ENCODE measurements around the gene AFP. TPM values are rescaled to one million over a fixed set of nuclear protein-coding genes. Genes with fewer than 3 reads are reported as not detected.

AFP gene
- total RNA-seq, 1 experiment from 2014 or later = 0.40 TPM

DNA sequence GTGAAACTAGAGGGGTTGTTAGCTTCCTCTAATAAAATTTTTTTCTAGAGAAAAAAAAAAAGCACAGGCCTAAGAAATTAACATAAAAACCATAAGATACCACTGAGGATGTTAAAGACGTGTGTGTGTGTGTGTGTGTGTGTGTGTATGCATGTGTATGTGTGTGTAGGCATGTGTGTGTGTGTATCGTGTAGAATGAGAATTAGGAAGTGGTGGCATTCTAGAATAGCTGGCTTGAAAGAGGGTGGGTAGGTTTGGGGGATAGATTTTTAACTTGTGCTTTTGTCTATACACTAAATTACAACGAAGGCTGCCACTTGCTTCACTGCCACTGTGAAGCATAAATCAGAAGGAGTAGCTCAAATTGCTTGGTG is 23.0 kb downstream of the AFP start:
- ATAC-seq (no peak), DNase-seq (no peak)
- Histone ChIP-seq H3K4me1 (ENCODE audit: insufficient read depth, low read length) (no peaks in the 10 kb centered on the region), H2AFZ (ENCODE audit: low read length) (no peak overlapping the region), H3K9ac (ENCODE audit: low read length) (no peak overlapping the region), H3K9me3 (ENCODE audit: low read length) (no peaks in the 10 kb centered on the region), H3K27me3 (ENCODE audit: low read length) (peaks cover 31% of the 10 kb centered on the region), H3K27ac (ENCODE audit: low read length) (no peak overlapping the region), H3K4me2 (ENCODE audit: low read length) (no peak overlapping the region), H3K9me2 (replicated peaks; ENCODE audit: low read length) (no peaks in the 10 kb centered on the region), H3K36me3 (ENCODE audit: low read depth, low read length) (no peaks in the 10 kb centered on the region), H3K79me2 (ENCODE audit: low read length) (no peaks in the 10 kb centered on the region), H3F3A (ENCODE audit: low read length, unreplicated experiment) (no peaks in the 10 kb centered on the region), H4K20me1 (ENCODE audit: low read length) (no peaks in the 10 kb centered on the region), H3K4me3 (ENCODE audit: low read length) (no peak overlapping the region)
- ChIA-PET CTCF (interaction anchor here (0.6 kb wide), 1 partner anchor 118 kb away, joined by 3 read pairs; no protein-coding TSS in a partner anchor), POLR2A (ENCODE audit: unreplicated experiment) (no interaction called here)
- no TSS peak for BruUV-seq (replicated peaks)
- intact Hi-C loops (cut with micrococcal nuclease) = no loop called here
- TF ChIP-seq EZH2phosphoT487 (IDR thresholded peaks at IDR 0.05; ENCODE audit: borderline replicate concordance, low read length) (no peak), CTCF (conservative IDR thresholded peaks at IDR 0.05; ENCODE audit: low read depth, low read length) (no peak), EZH2 (IDR thresholded peaks at IDR 0.05; ENCODE audit: low read length, unreplicated experiment) (no peak)

- H3K4me2 ChIP-seq (ENCODE audit: low read length) = no peak overlapping the region
- BruUV-seq (replicated peaks) = no TSS peak
- no peaks in the 10 kb centered on the region for H3K79me2 ChIP-seq (ENCODE audit: low read length)
- H3K4me1 ChIP-seq (ENCODE audit: insufficient read depth, low read length) = no peaks in the 10 kb centered on the region
- no peak overlapping the region for H3K9ac ChIP-seq (ENCODE audit: low read length)
- H3K27ac ChIP-seq (ENCODE audit: low read length) = no peak overlapping the region
- no peak overlapping the region for H2AFZ ChIP-seq (ENCODE audit: low read length)
- no peaks in the 10 kb centered on the region for H3K9me2 ChIP-seq (replicated peaks; ENCODE audit: low read length)
- ChIA-PET POLR2A (ENCODE audit: unreplicated experiment) (no interaction called here), CTCF (no interaction called here)
- no peaks in the 10 kb centered on the region for H3K9me3 ChIP-seq (ENCODE audit: low read length)
- H3K27me3 ChIP-seq (ENCODE audit: low read length) = peaks cover 30% of the 10 kb centered on the region
- no peaks in the 10 kb centered on the region for H4K20me1 ChIP-seq (ENCODE audit: low read length)
- ATAC-seq (no peak), DNase-seq (no peak)
- no peaks in the 10 kb centered on the region for H3K36me3 ChIP-seq (ENCODE audit: low read depth, low read length)
- intact Hi-C loops (cut with micrococcal nuclease) = no loop called here
- TF ChIP-seq EZH2 (IDR thresholded peaks at IDR 0.05; ENCODE audit: low read length, unreplicated experiment) (no peak), EZH2phosphoT487 (IDR thresholded peaks at IDR 0.05; ENCODE audit: borderline replicate concordance, low read length) (no peak), CTCF (conservative IDR thresholded peaks at IDR 0.05; ENCODE audit: low read depth, low read length) (no peak)
- no peaks in the 10 kb centered on the region for H3F3A ChIP-seq (ENCODE audit: low read length, unreplicated experiment)
- no peak overlapping the region for H3K4me3 ChIP-seq (ENCODE audit: low read length)
These were observed 25.0 kb downstream of the AFP start for GRCh38 chr4:73460913-73461522.

GRCh38 chr4:73468170-73468569 is 32.1 kb downstream of the AFP start:
- Histone ChIP-seq H3K79me2 (ENCODE audit: low read length) (no peaks in the 10 kb centered on the region), H4K20me1 (ENCODE audit: low read length) (no peaks in the 10 kb centered on the region), H3K9me2 (replicated peaks; ENCODE audit: low read length) (no peaks in the 10 kb centered on the region), H3K4me1 (ENCODE audit: insufficient read depth, low read length) (no peaks in the 10 kb centered on the region), H3K4me3 (ENCODE audit: low read length) (no peak overlapping the region), H3K36me3 (ENCODE audit: low read depth, low read length) (no peaks in the 10 kb centered on the region), H2AFZ (ENCODE audit: low read length) (no peak overlapping the region), H3K9ac (ENCODE audit: low read length) (no peak overlapping the region), H3K27me3 (ENCODE audit: low read length) (peaks cover 31% of the 10 kb centered on the region), H3K9me3 (ENCODE audit: low read length) (no peaks in the 10 kb centered on the region), H3K27ac (ENCODE audit: low read length) (no peak overlapping the region), H3K4me2 (ENCODE audit: low read length) (no peak overlapping the region), H3F3A (ENCODE audit: low read length, unreplicated experiment) (no peaks in the 10 kb centered on the region)
- intact Hi-C loops (cut with micrococcal nuclease) = no loop called here
- POLR2A ChIA-PET (ENCODE audit: unreplicated experiment) = no interaction called here
- no TSS peak for BruUV-seq (replicated peaks)
- TF ChIP-seq EZH2phosphoT487 (IDR thresholded peaks at IDR 0.05; ENCODE audit: borderline replicate concordance, low read length) (no peak), EZH2 (IDR thresholded peaks at IDR 0.05; ENCODE audit: low read length, unreplicated experiment) (no peak), CTCF (conservative IDR thresholded peaks at IDR 0.05; ENCODE audit: low read depth, low read length) (no peak)
- ATAC-seq (no peak), DNase-seq (no peak)
- CTCF ChIA-PET = no interaction called here

All from PC-3 (cell line).